GM18867 (cell line): ENCODE measurements around the gene AGXT.

Experiments
- ATAC-seq: cut with Tn5 transposase; IDR thresholded peaks from one replicate; pipeline ENCODE4 v1.9.1; 2021; ENCODE audit warnings: mild to moderate bottlenecking, moderate library complexity; ENCODE audit not compliant: unreplicated experiment

AGXT gene

DNA sequence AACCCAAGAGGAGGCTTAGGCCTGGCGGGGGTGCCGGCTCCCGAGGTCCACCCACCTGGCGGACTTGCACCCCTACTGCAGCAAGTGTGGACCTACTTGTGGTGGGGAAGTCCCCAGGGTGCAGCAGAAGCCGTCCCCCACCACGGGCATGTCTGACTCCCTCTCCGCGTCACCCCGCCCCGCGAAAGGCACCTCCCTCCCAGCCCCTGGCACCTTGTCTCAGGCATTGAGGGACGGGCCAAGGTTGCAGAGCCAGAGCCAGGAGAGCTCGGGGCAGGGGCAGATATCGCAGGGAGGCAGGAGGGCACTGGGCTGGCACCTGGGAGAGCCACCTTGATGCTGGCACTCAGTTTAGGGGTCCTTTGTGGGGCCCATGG lies 56.6 kb downstream of the AGXT start:
- no peak for ATAC-seq

DNA sequence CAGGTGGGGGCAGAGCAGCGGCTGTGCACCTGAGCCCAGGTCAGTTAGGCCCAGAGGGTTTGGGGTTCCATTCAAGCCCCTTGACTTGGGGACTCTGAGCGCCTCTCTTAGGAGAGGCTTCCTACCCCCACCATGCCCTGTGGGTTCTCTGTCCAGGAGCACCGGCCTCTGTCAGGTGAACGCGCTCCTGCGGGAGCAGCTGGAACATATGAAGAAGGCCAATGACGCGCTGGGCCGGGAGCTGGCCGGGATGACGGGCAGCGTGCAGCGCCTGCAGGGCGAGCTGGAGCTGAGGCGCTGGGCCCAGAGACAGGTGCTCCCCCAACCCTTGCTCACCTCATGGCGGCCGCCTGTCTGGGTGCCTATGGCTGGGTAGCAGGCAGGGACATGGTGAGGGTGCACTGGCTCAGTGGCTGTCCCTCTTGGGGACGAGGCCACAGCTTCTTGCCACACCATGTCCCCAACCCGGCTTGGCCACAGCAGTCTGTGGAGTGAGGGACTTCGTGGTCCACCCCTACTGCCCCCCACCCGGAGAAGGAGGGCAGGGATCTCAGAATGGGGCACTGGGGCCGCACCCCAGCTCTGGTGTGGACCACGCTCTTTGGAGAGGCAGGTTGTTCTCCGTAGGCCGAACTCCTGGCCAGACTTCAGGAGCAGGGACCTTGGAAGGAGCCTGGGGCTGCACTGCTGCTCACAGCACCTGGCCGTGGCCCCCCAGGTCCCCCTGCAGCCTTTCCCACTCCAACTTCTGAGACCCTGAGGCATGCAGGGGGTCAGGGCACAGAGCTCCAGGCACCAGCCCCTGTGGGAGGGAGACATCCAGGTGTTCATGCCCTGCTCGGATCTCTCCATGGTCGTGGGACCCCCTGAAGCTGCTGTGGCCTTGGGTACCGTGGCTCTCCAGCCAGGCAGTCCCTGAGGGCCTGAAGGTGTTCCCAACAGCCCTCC lies 57.2 kb downstream of the AGXT start:
- ATAC-seq, result no peak

DNA sequence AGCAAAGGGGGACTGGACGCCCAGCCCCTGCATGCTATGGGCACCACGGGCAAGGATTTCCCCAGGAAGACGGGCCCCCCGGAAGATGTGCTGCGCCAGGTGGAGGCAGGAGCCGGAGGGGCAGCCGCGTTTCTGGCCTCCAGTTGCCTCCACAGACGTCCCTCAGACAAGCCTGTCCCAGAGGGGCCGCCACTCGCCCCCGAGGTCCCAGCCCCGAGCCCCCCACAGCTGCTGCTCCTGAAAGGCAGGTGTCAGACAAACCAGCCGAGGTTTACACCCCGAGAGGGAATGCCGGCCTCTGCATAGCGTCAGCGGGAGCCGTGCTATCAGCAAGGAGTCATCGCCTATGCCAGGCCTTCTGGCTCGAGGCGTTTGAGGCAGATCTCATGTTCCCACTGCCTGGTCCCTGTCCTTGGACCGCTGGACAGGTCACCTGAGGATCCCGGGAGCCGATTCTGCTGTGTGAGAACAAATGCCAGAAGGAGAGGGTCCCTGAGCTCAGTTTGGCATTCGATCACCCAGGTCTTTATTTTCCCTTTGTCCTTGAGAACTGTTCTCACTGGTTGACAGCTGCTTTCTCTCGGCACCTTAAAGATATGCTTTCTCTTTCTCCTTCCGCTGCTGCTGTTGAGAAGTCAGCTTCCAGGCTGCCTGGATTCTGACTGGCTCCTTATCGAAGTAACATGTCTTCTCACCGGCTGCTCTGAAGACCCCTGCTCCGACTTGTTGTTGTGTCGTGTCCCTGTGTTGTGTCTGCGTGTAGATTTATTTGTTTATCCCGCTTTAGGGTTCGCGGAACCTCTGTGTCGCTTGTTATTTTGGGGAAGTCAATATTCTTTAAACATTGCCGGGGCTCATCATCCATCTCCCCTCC lies 58.1 kb downstream of the AGXT start:
- no peak for ATAC-seq

DNA sequence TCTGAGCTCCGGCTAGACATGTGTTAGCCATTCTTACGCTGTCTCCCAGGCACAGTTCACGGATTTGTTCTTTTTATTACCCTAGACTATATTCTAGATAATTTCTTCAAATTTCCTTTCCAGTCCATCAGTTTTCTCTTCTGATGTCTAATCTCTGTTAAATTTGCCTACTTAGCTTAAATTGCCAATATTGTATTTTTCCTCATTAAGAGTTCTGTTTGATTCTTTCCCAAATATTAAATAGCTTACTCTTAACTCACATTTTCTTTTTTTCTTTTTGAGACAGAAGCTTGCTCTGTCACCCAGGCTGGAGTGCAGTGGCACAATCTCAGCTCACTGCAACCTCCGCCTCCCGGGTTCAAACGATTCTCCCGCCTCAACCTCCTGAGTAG lies 58.8 kb downstream of the AGXT start:
- no peak for ATAC-seq

DNA sequence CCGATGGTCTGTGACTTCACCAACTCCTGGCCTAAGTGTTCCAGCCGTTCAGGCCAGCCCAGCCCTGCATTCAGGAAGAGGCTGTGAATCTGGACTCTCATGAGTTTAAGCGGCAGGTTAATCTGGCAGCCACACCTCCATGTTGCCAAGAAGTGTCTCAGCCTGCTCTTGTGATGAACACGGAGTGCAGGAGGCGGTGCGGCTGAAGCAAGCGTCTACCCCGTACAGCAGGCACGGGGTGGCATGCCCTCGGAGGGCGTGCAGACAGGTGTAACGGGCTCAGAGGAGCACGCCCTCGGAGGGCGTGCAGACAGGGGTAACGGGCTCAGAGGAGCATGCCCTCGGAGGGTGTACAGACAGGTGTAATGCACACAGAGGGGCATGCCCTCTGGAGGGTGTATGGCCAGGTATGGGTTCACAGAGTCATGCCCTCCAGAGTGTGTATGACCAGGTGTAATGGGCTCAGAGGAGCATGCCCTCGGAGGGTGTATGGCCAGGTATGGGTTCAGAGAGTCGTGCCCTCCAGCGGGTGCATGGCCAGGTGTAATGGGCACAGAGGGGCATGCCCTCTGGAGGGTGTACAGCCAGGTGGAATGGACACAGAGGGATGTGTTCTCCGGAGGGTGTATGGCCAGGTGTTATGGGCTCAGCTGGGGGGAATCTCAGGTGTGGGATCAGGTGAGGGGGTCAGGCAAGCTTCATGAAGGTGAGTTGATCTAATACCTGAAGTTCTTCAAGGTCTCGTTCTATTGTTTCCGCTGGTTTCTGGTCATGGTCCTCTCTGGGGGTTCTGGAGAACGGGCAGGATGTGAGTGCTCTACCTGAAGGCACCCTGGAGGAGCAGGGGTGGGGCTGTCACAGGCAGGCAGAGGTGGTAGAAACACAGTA lies 60.1 kb downstream of the AGXT start:
- no peak for ATAC-seq

DNA sequence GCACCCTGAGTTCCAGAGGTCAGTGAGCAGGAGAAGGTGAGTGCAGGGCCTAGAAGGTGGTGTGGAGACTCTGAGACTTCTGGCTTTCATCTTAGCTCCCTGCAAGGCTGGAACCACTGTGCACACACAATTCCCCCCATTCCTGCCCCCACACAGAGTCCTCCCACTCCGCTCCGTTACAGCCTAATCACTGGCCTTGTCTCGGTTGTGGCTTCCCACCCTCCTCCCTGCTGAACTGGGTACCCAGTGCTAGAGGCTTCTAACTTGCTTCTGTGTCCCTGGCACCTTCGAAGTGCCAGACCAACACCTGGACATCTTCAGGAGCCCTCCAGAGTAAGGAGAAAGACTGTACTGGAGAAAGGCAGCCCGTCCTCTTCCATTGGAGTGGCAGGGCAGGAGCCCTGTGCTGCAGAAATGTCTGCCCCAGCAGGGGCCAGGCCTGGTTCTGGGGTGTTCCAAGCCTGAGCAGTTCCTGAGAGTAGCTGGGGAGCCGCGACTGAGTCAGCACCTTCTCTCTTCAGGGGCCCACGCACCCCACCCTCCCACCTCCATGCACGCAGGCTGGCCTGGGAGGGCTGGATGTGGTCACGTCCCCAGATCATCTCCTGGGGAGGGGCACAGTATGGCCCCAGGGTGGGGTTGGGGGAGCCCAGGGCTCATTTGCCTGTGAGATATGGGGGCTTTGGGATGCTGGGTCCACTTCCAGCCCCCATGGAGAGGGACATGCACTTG lies 60.9 kb downstream of the AGXT start:
- ATAC-seq, result no peak
